GM18526 (cell line): ENCODE measurements around the gene DNAJC6.

ENCODE experiments used
- POLR2A ChIP-seq: IDR thresholded peaks from 3 replicates; pipeline ENCODE4 v1.6.1; 2011; ENCODE audit not compliant: insufficient read length; ENCODE audit errors: extremely low read depth

The DNAJC6 gene

GRCh38 chr1:65442442-65442841 is 133.1 kb downstream of the DNAJC6 start:
- TF ChIP-seq POLR2A: no peak

GRCh38 chr1:65443647-65444046 is 134.3 kb downstream of the DNAJC6 start:
- no peak for TF ChIP-seq POLR2A

GRCh38 chr1:65444128-65444640 is 134.8 kb downstream of the DNAJC6 start:
- no peak for TF ChIP-seq POLR2A

GRCh38 chr1:65445837-65446236 is 136.5 kb downstream of the DNAJC6 start:
- no peak for TF ChIP-seq POLR2A

GRCh38 chr1:65449214-65449823 is 140.0 kb downstream of the DNAJC6 start:
- TF ChIP-seq POLR2A: no peak

GRCh38 chr1:65456481-65456880 is 147.1 kb downstream of the DNAJC6 start:
- no peak for TF ChIP-seq POLR2A

- TF ChIP-seq POLR2A: no peak
Measured at GRCh38 chr1:65457868-65458267, 148.5 kb downstream of the DNAJC6 start.

- no peak for TF ChIP-seq POLR2A
Measured at GRCh38 chr1:65458730-65459396, 149.5 kb downstream of the DNAJC6 start.

GRCh38 chr1:65459397-65459768 is 150.0 kb downstream of the DNAJC6 start:
- no peak for TF ChIP-seq POLR2A
